B cell (primary cell): Measurements from ENCODE around the gene MFSD11. TPM values are rescaled to one million over a fixed set of nuclear protein-coding genes. Genes with fewer than 3 reads are reported as not detected.

Source experiments
- ATAC-seq: fragments of 200-7000 bp; cut with Tn5 transposase; one replicate; pipeline ENCODE4 v1.10.0; 2021; ENCODE audit warnings: low read depth, mild to moderate bottlenecking, moderate number of reproducible peaks, moderate library complexity
- CTCF ChIA-PET: fragments of 350-600 bp; sonication (Branson Sonifier 250); formaldehyde crosslinking; loops from one replicate; lab custom pipeline; 2021; ENCODE audit warnings: antibody characterized with exemption, inconsistent platforms; lab: Charles Lee
- POLR2A ChIA-PET: fragments of 350-600 bp; sonication (Branson Sonifier 250); formaldehyde crosslinking; loops from one replicate; lab custom pipeline; 2021; ENCODE audit warnings: antibody characterized with exemption; lab: Charles Lee
- DNase-seq: peaks from one replicate; pipeline ENCODE4 v3.0.0; 2013
- H2AFZ ChIP-seq: 2 replicates; pipeline ENCODE4 v1.6.1; 2012; ENCODE audit warnings: mild to moderate bottlenecking, low read depth, low read length; ENCODE audit not compliant: insufficient read depth, poor library complexity, severe bottlenecking
- H3K27ac ChIP-seq, 2 donors: 1 replicate in 1 of 2; 2 replicates in 1 of 2; pipeline ENCODE4 v1.5.1; 2012 to 2013; ENCODE audit warnings: low read length in 2 of 2, mild to moderate bottlenecking in 2 of 2, moderate library complexity in 1 of 2
- H3K27me3 ChIP-seq, 4 experiments: fragments of 200-600 bp in 1 of 4; sonication (generic) in 1 of 4; replicated peaks in 1 of 4; 1 replicate in 2 of 4; 2 replicates in 2 of 4; pipeline versions ENCODE4 v1.6.1 to v1.7.0; 2013 to 2016; ENCODE audit warnings: low read length in 3 of 4, mild to moderate bottlenecking in 2 of 4, mixed read lengths in 1 of 4, moderate library complexity in 1 of 4; ENCODE audit not compliant: insufficient read depth in 4 of 4, control insufficient read depth in 3 of 4; ENCODE audit errors: control extremely low read depth in 1 of 4
- H3K36me3 ChIP-seq, 2 experiments: replicated peaks in 1 of 2; 1 replicate in 1 of 2; 2 replicates in 1 of 2; pipeline versions ENCODE4 v1.6.1 to v1.7.1; 2013; ENCODE audit warnings: low read length in 1 of 2; ENCODE audit not compliant: insufficient read depth in 2 of 2, control insufficient read depth in 1 of 2; ENCODE audit errors: control extremely low read depth in 1 of 2, extremely low read depth in 1 of 2
- H3K4me1 ChIP-seq, 2 donors: fragments of 200-600 bp in 1 of 2; sonication (generic) in 1 of 2; 1 replicate in 1 of 2; 2 replicates in 1 of 2; pipeline versions ENCODE4 v1.5.1 to v1.6.1; 2013 to 2017; ENCODE audit warnings: low read length in 2 of 2; ENCODE audit not compliant: control insufficient read depth in 2 of 2, insufficient read depth in 2 of 2
- H3K4me2 ChIP-seq: replicated peaks from 2 replicates; pipeline ENCODE3; 2012; ENCODE audit warnings: mild to moderate bottlenecking, low read depth, low read length; ENCODE audit not compliant: poor library complexity, severe bottlenecking
- H3K4me3 ChIP-seq, 5 experiments: fragments of 200-600 bp in 1 of 5; sonication (generic) in 1 of 5; 1 replicate in 3 of 5; 2 replicates in 2 of 5; pipeline versions ENCODE4 v1.5.1 to v1.7.0; 2011 to 2016; ENCODE audit warnings: low read length in 4 of 5, mild to moderate bottlenecking in 4 of 5, low read depth in 2 of 5, control low read depth in 1 of 5, moderate library complexity in 1 of 5; ENCODE audit not compliant: insufficient read depth in 1 of 5; ENCODE audit errors: control extremely low read depth in 1 of 5, extremely low read depth in 1 of 5
- H3K79me2 ChIP-seq: fragments of 200-600 bp; sonication (generic); one replicate; pipeline ENCODE4 v1.6.0; 2016; ENCODE audit warnings: low read length; ENCODE audit not compliant: control insufficient read depth, insufficient read depth
- H3K9ac ChIP-seq: fragments of 200-600 bp; sonication (generic); 2 replicates; pipeline ENCODE4 v1.6.1; 2017; ENCODE audit warnings: mild to moderate bottlenecking, low read length, moderate library complexity
- H3K9me3 ChIP-seq, 3 donors: one replicate each; pipeline versions ENCODE4 v1.6.1 to v1.7.1; 2013; ENCODE audit warnings: low read length in 2 of 3; ENCODE audit not compliant: control insufficient read depth in 2 of 3, insufficient read depth in 1 of 3; ENCODE audit errors: control extremely low read depth in 1 of 3
- H4K20me1 ChIP-seq: 2 replicates; pipeline ENCODE4 v1.6.0; 2012; ENCODE audit warnings: mild to moderate bottlenecking, low read length; ENCODE audit not compliant: insufficient read depth, control insufficient read depth, poor library complexity, severe bottlenecking
- H3K27ac Mint-ChIP-seq: one replicate; pipeline ENCODE4 v1.8.0; 2021; ENCODE audit warnings: mixed read lengths
- H3K27me3 Mint-ChIP-seq: one replicate; pipeline ENCODE4 v1.8.0; 2021; ENCODE audit warnings: mixed read lengths
- H3K4me1 Mint-ChIP-seq: one replicate; pipeline ENCODE4 v1.8.0; 2021; ENCODE audit warnings: mixed read lengths
- H3K4me3 Mint-ChIP-seq: one replicate; pipeline ENCODE4 v1.8.0; 2021; ENCODE audit warnings: mixed read lengths
- H3K9me3 Mint-ChIP-seq: one replicate; pipeline ENCODE4 v1.8.0; 2022; ENCODE audit warnings: mixed read lengths; ENCODE audit not compliant: insufficient read depth
- EZH2 ChIP-seq: IDR thresholded peaks from 2 replicates; pipeline ENCODE4 v1.6.1; 2012; ENCODE audit warnings: borderline replicate concordance, low read depth, mild to moderate bottlenecking, moderate library complexity, low read length; ENCODE audit not compliant: insufficient read depth, poor library complexity, severe bottlenecking
- WGBS: methylation state at CpG from one replicate; pipeline ENCODE4 v1.1.5; 2013; ENCODE audit warnings: missing lambda C conversion rate; ENCODE audit not compliant: insufficient coverage; 5-methylcytosine and 5-hydroxymethylcytosine counted together
- intact Hi-C: fragments of 100-400 bp; cut with micrococcal nuclease; formaldehyde crosslinking; loops from one replicate; pipeline ENCODE4 v1.10.0; 2022
- polyA plus RNA-seq: library from polyadenylated mRNA; depleted of rRNA; stranded (reverse); fragments of >200 nt; gene quantifications from 2 replicates; pipeline ENCODE4 v1.2.3, GENCODE V29; 2012
- total RNA-seq, 2 donors: library from RNA; stranded (reverse); fragments of 120-200 nt in 1 of 2; gene quantifications; 1 replicate in 1 of 2; 2 replicates in 1 of 2; pipeline versions ENCODE4 v1.2.3 to v1.2.4, GENCODE V29; 2013 to 2022
- TF ChIP-seq, protein P1 (sequence below): fragments of 200-600 bp; IDR thresholded peaks from one replicate; pipeline ENCODE4 v1.8.0; 2022; ENCODE audit warnings: antibody characterized with exemption, mild to moderate bottlenecking

Gene MFSD11
- total and polyA plus RNA-seq, 2 donors (not counting 1 experiment from before 2014, with no cell fraction given) = 24.5 to 36.4 TPM

DNA sequence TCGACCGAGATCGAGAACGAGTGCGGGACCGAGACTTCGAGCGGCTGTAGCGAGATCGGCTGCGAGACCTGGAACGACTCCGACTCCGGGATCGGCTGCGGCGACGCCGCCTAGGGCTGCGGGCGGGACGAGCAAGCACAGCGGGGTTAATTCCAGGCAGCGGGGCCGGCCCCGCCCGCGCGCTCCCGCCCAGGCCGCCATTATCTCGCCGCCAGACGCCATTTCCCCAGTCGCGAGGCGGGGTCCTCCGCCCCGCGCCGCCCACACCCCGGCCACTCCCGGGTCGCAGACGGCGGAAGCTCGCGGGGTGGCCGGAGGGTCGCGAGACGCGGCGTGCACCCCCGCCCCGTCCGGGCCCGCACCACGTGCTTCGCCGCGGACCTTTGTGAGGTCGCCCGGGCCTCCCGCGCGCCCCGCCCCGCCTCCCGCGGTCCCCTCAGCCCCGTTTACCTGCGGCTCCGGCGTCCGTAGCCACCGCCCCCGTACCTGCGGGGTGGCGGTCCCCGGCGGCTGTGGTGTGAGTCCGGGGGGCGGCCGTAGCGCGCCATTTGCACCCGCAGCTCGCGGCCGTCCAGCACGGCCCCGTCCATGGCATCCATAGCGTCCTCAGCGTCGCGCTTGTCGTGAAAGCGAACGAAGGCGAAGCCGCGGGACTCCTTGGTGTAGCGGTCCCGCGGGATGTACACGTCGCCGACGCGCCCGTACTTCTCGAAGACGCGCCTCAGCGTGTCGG, 1.4 kb upstream of the MFSD11 start:
- peak overlapping the region; percentile 99 for H3K27ac Mint-ChIP-seq
- H3K36me3 ChIP-seq = peaks cover 0 to 43% of the 10 kb centered on the region in 2 experiments
- H3K4me1 ChIP-seq = peaks cover 36 to 38% of the 10 kb centered on the region in 2 donors
- intact Hi-C loops = loop anchor here (1.0 to 5.0 kb wide), 5 partner anchors 10 to 1221 kb away; partner anchors contain the start of genes CASKIN2, JMJD6, METTL23 and SEC14L1
- WGBS = under 1% methylated on average over 117 of the region's 117 CpGs
- DNase-seq (peak; percentile 83), ATAC-seq (peak; percentile 13)
- no peaks in the 10 kb centered on the region for H3K27me3 Mint-ChIP-seq
- peaks cover 57% of the 10 kb centered on the region for H3K4me1 Mint-ChIP-seq
- peak overlapping the region; percentile 93 to 99 (median 97) for H3K4me3 ChIP-seq
- H3K4me3 Mint-ChIP-seq = peak overlapping the region; percentile 97
- peak overlapping the region; percentile 92 to 97 for H3K27ac ChIP-seq
- no peaks in the 10 kb centered on the region for H3K27me3 ChIP-seq
- POLR2A ChIA-PET = interaction anchor here (0.6 to 5.6 kb wide), 5 partner anchors 10 to 332 kb away, joined by 3 to 75 read pairs (median 6); partner anchors contain the start of genes JMJD6 and METTL23
- peak overlapping the region; percentile 12 for H2AFZ ChIP-seq
- CTCF ChIA-PET = interaction anchor here (4.3 kb wide), 1 partner anchor 9 kb away, joined by 29 read pairs; the partner anchor contains the start of genes JMJD6 and METTL23
- H3K9me3 Mint-ChIP-seq = no peaks in the 10 kb centered on the region
- TF ChIP-seq EZH2 = no peak
- TF ChIP-seq, protein P1, sequence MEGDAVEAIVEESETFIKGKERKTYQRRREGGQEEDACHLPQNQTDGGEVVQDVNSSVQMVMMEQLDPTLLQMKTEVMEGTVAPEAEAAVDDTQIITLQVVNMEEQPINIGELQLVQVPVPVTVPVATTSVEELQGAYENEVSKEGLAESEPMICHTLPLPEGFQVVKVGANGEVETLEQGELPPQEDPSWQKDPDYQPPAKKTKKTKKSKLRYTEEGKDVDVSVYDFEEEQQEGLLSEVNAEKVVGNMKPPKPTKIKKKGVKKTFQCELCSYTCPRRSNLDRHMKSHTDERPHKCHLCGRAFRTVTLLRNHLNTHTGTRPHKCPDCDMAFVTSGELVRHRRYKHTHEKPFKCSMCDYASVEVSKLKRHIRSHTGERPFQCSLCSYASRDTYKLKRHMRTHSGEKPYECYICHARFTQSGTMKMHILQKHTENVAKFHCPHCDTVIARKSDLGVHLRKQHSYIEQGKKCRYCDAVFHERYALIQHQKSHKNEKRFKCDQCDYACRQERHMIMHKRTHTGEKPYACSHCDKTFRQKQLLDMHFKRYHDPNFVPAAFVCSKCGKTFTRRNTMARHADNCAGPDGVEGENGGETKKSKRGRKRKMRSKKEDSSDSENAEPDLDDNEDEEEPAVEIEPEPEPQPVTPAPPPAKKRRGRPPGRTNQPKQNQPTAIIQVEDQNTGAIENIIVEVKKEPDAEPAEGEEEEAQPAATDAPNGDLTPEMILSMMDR = no peak
- peak overlapping the region; percentile 92 for H3K4me2 ChIP-seq
- H3K9me3 ChIP-seq = no peaks in the 10 kb centered on the region
- H4K20me1 ChIP-seq = peaks cover 9% of the 10 kb centered on the region
- H3K79me2 ChIP-seq = peaks cover 76% of the 10 kb centered on the region
- H3K9ac ChIP-seq = peak overlapping the region; percentile 87
